Activated T-helper 1 cell treated with Interleukin-2 at 50 U/mL for 16 hours (primary cell): ENCODE data around the gene FAF2.
"Not testable (repeated sequence)": the region's sequence is repeated elsewhere in the genome, so short reads cannot be mapped to it uniquely, and the experiment has no call there.

Experiments used
- DNase-seq: peaks from one replicate; pipeline ENCODE4 v3.0.0-alpha.2; 2020; ENCODE audit warnings: low read depth

Gene FAF2, protein sequence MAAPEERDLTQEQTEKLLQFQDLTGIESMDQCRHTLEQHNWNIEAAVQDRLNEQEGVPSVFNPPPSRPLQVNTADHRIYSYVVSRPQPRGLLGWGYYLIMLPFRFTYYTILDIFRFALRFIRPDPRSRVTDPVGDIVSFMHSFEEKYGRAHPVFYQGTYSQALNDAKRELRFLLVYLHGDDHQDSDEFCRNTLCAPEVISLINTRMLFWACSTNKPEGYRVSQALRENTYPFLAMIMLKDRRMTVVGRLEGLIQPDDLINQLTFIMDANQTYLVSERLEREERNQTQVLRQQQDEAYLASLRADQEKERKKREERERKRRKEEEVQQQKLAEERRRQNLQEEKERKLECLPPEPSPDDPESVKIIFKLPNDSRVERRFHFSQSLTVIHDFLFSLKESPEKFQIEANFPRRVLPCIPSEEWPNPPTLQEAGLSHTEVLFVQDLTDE

DNA sequence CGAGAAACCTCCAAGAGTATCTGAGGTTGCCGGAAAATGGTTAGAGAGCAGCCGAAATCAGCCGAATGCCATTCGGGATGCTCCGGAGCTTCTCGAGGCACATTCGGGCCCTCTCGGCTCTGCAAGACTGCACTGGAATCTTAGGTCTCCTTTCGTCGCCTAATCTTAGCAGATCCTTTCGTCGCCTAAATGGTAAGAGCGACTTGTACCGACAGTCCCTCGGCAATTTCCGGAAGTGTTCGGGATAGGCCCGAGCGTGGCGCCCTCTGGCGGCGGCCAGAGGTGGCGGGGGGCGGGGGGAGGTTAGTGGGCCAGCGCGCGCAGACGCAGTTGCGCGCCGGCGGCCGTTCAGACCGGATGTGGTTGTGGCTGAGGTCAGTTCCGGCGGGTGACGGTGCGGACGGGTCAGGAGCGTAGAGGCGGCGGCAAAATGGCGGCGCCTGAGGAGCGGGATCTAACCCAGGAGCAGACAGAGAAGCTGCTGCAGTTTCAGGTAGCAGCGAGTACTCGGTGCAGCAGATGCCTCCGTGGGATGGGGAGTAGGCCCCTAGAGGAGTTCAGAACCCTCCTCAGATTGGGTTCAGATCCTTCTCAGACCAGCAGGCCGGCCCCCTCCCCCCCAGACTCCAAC is at the start of gene FAF2:
FAF2 (plus strand) TSS at position 408 of the 631 bp plus-strand sequence; CDS start at position 431, 23 bp downstream.
- peak; percentile 99 for DNase-seq

DNA sequence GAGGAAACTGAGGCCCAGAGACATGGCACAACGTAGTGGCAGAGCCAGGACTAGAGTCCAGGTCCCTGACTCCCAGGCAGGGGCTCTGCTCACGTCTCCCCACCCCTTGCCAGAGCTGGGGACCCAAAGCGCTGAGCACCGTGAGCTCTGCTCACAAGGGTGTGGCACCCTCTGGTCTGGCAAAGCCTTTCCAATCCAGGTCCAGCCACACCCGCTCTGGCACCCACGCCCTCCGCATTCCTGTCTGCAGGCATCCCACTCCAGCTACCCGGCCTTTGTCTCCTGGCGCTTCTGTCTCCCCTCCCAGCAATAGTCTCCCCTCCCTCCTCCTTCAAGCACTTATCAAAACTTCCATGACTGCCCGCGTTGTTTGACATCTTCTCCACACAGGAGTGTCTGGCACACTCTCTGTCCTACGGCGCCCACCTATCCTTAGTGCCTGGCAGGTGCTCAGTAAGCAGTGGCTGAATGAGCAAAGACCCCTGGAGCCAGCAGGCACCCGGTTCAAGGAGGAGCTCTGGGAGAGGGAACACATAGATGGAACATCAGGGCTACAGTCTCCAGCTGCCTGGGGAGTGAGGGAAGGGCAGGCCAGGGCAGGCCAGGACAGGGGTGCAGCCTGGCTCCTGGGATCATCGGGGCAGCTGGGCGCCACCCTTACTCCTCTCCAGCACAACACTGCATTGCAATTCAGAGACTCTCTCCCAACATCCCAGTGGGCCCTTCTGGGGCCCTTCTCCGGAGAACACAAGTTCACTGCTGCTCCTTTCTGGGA is 47.6 kb upstream of the FAF2 start:
- no peak for DNase-seq

DNA sequence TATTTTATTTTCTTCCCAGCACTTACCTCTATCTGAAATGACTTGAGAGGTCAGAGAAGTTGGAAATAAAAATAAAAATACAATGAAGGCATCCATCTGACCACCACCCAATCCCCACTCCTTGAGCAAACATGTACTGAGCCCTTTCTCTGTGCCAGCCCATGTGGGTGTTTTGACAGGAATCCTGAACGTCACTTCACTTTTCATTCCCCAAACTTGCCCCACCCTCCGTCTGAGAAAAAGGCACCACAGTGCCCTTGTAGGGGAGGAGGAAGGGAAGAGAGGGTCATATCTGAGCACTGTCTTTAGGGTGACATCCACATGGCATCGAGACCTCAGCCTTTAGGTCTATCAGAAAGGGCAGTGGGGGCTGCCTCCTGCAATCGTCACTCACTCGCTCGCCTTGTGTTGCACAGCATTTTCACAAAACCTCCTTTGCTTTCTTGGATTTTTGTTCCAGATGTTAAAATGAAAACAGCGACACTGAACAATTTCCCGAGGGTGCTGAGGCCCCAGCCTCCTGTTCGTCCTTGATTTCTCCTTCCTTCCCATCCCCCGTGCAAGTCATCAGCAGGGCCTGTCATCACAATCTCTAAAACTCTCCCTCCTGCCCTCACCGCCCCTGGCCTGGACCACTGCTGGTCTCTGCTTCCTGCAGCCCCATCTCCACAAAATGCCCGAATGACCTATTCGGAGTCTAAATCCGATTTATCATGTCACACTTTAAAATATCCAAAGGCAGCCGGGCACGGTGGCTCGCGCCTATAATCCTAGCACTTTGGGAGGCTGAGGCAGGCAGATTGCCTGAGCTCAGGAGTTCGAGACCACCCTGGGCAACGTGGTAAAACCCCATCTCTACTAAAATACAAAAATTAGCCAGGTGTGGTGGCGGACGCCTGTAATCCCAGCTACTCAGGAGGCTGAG is 46.6 kb upstream of the FAF2 start:
- no peak for DNase-seq

DNA sequence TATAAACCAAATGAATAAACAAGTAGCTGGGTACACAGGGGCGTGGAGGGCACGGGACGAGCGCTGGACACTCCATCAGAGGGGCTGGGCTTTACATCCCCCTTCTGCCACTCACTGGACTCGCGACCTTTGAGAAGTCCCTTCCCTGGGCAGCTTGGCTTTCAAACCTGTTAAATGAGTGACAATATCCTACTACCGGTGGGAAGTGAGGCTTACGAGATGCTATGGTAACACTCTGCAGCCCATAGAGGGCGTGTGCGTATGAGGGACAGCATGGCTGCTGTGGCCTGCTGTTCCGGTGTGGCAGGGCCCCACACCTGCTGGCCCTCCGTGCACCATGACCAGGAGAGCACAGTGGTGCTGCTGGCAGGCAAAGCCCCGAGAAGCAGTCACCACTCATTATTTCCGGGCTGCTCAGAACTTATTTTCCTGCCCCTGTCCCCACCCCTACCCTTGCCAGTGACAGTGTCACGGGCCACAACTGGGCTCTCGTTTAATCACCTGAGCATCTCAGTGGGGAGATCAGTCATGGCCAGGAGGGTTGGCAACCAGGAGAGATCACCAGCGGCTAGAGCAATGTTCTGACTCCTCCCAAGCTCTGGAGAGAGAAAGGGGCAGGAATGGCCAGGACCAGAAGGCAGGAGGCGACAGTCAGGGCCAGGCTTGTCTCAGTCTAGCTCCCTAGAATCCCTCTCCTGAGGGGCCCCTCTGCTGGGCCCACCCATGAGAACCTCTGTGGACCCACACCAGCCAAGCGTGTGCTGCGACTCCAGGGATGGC is 42.3 kb upstream of the FAF2 start:
- no peak for DNase-seq

DNA sequence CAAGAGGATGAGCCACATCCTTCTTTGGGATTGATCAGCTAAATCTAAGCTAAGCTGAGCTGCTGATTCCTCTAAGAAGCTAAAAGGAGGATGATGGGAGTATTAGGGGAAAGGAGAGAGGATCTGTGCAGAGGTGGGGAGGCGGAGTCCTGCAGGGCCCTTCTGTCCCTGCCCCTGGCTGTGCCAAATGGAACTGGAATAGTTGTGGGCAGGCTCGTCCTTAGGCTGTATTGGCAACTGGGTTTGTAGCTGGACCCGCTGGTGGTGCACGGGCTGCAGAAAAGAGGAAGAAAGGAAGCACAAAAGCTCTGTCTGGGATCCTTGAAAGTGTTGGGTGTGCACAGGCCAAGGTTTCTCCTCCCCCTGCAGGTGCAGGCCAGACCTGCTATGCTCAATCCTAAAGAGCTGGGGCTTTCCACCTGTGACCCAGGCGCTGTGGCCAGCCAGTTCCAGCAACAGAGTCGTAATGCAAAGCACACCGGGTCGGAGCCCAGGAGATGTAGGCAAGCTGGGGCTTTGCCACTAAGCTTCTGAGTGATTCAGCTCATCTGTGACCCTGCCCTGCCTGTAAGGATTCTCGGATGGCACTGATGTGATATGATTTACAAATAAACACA is 41.6 kb upstream of the FAF2 start:
- DNase-seq, result no peak

DNA sequence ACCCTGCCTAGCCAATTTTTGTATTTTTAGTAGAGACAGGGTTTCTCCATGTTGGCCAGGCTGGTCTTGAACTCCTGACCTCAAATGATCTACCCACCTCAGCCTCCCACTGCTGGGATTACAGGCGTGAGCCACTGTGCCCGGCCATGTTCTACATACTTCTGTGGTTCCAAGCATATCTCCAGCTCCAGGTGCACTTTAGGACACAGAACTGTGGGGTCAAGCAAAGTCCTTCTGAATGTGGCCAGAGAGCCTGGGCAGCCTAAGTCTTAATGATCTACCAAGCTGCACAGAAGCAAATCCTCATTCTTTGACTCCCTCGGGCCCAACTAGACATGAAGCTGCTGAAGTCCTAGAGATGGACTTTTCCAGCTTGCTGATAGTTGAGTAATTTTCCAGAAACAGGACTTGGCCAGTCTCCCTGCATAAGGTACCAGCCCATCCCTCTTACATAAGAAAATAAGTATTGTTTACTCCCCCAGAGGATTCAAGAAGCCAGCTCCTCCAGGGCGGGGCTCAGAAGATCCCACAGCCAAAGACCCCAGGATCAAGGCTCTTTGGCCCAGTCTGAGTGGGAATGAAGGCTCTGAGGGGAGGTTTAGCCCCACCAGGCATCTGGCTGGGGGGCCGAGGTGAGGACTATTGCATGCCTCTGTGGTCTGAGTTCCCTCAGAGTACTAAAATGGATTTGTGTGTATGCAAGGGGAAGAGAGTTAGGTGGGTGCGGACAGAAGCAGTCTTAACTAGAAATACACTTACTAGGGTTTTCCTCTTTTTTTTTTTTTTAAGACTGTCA is 40.5 kb upstream of the FAF2 start:
- DNase-seq, result no peak

DNA sequence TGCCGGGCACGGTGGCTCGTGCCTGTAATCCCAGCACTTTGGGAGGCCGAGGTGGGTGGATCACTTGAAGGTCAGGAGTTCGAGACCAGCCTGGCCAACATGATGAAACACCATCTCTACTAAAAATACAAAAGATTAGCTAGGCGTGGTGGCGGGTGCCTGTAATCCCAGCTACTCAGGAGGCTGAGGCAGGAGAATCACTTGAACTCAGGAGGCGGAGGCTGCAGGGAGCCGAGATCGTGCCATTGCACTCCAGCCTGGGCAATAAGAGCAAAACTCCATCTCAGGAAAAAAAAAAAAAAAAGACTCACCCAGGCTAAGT is 40.0 kb upstream of the FAF2 start:
- not testable (repeated sequence) for DNase-seq

DNA sequence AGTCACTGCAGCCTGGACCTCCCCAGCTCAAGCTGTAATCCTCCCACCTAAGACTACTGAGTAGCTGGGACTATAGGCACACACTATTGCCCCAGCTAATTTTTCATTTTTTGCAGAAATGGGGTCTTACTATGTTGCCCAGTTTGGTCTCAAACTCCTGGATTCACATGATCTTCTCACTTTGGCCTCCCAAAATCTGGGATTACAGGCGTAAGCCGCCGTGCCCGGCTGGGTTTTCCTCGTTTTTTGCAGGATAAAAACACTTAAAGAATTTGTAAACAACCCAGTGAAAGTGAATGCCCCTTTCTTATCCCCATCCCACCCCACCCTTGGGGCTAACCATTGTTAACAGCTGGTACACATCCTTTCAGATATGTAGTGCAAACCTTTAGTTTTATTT is 39.6 kb upstream of the FAF2 start:
- DNase-seq, result no peak

DNA sequence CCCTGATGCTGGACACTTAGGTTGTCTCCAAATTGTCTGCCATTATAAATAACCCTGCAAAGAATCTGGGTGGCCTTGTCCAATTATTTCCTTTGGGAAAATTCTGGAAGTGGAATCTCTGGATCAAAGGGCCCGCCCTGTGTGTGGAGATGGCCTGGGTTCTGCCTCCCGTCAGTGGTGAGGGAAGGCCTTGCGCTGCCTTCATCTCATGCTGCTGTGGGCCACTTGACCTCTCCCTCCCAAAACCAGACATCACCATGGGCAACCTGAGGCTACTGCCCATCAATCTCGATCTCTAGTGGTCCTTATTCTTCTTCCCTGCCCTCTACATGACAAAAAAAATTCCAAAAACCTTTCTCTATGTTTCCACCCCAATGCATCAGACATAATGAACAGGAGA is 38.4 kb upstream of the FAF2 start:
- DNase-seq, result no peak

DNA sequence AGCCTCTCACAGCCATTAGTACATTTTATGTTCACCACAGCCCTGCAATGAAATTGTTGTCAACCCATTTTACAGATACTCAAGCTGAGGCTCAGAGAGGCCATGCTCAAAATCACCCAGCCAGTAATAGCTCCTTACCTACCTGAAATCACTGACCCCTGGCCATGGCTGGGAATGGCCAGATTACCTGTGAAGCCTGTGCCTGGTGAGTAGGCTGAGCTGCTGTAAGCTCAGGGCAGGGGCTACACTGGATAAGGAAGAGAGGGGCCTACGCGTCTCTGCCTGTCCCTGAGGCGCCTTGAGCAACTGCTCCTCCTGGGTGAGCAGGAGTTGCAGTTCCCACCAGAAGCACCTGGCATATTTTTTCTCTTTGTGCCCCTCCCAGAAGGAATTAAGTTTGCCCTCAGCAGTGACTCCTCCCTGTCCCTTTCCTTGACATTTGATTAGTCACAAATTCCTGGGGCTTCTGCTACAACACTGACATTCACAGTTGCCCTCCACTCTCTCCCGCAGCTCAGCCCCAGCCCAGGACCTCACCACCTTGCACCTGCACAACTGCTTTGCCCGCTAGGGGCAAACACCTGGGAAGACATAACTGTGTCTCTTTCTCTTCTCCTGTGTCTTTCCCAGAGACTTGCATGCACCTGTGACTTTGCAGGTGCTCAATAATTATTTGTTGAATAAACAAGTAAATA is 37.6 kb upstream of the FAF2 start:
- DNase-seq, result no peak

DNA sequence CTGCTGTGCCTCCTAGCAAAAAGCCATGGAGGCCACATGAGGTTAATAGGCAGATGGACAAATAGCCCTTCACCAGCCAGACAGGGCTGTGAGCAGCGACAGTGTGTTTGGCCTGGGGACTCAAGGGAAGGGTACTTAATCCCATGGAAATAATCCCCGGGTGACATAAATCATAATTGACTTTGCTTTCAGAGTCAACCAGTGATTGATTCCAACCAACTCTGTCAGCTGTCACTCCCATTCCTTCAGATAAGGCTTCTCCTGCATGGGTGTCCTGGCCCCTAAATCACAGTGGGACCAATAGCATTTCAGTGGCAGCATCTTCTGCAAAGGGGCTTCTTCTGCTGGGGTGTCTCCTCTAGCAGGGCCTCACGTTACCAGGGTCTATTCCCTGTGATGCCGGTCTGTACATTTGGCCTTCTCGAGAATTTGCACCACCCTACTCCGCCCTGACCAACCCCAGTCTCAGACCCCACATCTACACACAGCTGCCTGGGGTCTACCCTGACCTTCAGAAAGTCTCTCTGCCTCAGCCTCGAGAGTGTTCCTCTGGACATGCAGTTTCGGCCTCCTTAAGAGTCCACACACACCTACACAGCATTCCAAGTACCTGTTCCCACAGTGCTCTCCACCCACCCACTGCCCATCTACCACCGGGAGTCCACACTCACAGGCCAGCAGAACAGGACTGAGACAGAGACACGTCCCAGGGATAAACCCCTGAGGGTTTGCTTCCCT is 35.5 kb upstream of the FAF2 start:
- no peak for DNase-seq

DNA sequence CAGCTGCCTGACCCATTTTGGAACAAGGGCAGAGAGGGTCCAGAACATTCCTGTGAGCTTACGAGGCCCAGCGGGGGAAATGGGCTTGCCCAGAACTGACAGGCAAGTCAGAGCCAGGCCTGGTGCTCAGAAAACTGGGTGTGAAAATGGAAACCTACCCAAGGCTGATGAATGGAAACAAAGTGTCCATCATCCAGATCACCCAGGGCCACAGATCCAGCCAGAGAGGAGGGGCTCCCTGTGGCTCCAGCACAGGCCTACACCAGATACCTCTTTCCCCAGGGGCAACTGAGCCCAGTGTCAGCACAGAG is 35.0 kb upstream of the FAF2 start:
- no peak for DNase-seq

DNA sequence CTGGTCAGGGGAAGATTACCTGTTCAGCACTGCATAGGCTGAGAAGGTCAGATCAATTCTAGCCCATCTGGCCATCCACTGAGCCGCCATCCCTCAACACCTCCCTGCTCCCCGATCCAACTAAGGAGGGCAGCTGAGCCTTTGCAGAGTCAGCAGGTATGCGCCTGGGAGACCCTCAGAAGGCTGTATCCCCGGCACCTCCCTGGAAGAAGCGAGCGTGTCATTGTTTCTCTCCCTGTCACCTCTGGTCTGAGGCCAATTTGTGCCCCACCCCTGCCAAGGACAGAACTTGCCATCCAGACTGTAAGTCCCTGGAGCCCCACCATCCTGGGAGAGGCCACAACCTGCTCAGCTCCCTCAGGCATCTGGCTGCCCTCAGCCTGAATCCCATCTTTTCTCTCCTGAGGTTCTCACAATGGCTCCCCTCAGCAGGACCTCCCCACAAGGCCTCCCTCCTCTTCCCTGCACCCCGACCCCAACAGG is 34.4 kb upstream of the FAF2 start:
- DNase-seq, result no peak

DNA sequence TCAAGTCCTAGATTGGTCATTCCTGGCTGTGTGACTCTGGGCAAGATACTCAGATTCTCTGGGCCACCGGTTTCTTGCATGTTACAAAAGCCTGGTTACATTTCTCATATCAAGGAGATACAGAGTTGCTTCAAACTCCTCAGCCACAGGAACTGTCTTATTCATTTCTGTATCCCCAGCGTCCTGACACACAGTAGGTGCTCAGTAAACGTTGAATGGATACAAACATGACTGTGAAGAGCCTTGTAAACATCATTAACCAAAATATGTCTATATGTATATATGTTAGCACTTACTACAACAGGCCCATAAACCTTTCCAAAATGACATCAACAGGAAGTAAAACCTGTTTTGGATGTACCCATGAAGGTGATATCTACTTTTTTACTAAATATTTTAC is 33.5 kb upstream of the FAF2 start:
- no peak for DNase-seq

DNA sequence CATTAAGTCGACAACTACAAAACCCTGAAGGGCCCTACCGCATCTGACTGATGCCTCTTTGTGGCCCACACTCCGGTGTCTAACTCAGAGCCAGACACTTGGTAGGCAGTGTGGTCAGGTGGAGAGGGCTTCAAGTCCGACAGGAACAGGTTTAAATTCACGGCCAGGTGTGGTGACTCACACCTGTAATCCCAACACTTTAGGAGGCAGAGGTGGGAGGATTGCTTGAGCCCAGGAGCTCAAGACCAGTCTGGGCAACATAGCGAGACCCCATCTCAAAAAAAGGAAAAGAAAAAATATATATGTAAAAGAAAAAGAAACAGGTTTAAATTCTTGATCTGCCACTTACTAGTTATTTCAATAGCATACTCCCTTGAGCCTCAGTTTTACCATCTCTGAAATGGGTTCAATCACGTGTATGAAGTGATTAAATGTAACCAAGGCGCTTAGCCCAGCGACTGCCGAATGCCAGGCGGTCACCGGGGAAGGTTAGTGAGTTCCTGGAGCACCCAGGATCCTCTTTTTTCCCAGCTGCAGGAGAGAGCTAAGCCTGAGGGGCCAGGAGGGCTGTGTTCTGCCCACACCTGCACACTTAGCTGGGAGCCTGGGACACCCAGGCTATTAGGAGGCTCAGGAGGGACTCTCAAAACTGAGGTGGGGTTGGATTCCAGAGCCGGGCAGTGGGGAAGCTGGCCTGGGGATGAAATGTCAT is 32.8 kb upstream of the FAF2 start:
- no peak for DNase-seq

DNA sequence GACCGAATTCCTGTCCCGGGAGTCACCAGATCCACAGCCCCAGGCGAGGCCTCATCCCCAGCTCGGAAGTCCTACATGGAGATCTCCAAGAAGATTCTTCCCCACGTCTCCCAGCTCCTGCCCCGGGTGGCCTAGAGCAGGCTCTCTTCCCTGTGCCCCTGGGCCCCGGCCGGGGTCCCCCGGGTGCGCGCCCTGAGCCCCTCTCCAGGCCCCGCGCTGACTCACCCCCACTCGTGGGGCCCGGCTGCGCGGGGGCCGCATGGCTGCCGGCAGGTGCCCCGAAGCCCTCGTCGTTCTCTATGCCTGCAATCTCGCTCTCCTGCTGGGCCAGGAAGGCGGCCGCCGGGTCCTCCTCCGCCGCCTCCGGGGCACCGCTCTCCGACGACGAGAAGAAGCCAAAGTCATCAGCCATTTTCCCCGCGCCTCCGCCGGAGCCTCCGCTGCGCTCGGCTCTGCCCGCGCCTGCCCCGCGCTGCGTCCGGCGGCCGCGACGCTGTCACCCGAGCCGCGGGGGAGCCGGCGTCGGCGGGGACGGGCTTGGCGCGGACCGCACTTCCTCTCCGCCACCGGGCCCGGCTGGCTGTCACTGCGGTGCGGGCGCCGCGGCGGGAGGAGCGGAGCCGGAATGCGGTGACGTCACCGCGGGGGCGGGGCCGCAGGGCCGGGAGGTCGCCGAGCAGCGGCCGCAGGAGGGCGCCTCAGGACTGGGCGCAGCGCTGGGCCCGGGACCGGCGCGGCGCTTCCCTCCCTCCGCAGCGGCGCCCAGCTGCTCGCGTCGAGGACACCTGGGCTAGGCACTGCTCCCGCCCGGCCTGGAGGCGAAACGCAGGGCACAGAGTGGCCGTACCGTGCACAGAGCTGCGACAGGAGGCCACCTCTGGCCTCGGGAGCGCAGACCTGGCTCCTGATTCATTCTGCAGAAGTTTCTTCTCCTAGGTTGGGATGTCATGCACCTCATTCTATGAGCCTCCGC is 31.9 kb upstream of the FAF2 start, which contains the start of gene CLTB:
CLTB (minus strand) TSS at position 588 of the 973 bp plus-strand sequence; CDS start at position 412, 176 bp downstream.
- DNase-seq, result peak; percentile 91
